Measurements from ENCODE around the gene SCUBE1. TPM values are rescaled to one million over a fixed set of nuclear protein-coding genes. Genes with fewer than 3 reads are reported as not detected.

Gene SCUBE1
- total RNA-seq, 1 experiment from 2014 or later, result not detected

DNA sequence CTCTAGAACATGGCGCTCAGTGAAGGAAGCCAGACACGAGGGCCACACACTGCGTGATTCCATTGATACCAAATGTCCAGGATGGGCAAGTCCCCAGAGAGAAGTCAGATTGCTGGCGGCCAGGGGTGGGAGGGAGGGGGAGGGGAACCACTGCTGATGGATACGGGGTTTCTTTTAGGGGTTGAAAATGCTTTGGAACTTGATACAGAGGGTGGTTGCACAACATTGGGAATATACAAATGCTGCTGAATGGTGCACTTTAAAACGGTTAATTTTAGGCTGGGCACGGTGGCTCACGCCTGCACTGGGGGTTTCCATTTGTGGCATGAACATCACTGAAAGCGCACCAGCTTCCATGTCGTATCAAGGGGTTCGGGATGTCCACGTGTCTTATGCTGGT lies 186.8 kb downstream of the SCUBE1 start:
- Histone ChIP-seq H3K27ac (no peak overlapping the region), H3K4me3 (no peak overlapping the region), H2AFZ (no peak overlapping the region), H3K4me1 (replicated peaks; ENCODE audit: insufficient read depth) (peaks cover 16% of the 10 kb centered on the region), H3K27me3 (ENCODE audit: insufficient read depth, low read depth) (no peaks in the 10 kb centered on the region), H3K4me2 (no peak overlapping the region), H3K79me2 (ENCODE audit: low read depth) (peaks cover 51% of the 10 kb centered on the region), H3F3A (ENCODE audit: insufficient read depth, low read depth) (peaks cover 5% of the 10 kb centered on the region; the same call in 1 of the 2 replicates), H4K20me1 (ENCODE audit: insufficient read depth) (peaks cover 38% of the 10 kb centered on the region), H3K36me3 (ENCODE audit: low read depth) (peaks cover 4% of the 10 kb centered on the region; the same call in 1 of the 2 replicates), H3K9me3 (ENCODE audit: insufficient read depth, low read depth) (no peaks in the 10 kb centered on the region), H3K9me2 (ENCODE audit: insufficient read depth) (no peaks in the 10 kb centered on the region)
- DNase-seq, result no peak
- intact Hi-C loops (cut with micrococcal nuclease; ENCODE audit: unreplicated experiment), result no loop called here
- no TSS peak for BruUV-seq (replicated peaks)
- POLR2A ChIA-PET (ENCODE audit: unreplicated experiment), result no interaction called here
- CTCF ChIA-PET, result interaction anchor here (0.6 kb wide), 1 partner anchor 30 kb away, joined by 9 read pairs; no protein-coding TSS in a partner anchor
- TF ChIP-seq, protein P1, sequence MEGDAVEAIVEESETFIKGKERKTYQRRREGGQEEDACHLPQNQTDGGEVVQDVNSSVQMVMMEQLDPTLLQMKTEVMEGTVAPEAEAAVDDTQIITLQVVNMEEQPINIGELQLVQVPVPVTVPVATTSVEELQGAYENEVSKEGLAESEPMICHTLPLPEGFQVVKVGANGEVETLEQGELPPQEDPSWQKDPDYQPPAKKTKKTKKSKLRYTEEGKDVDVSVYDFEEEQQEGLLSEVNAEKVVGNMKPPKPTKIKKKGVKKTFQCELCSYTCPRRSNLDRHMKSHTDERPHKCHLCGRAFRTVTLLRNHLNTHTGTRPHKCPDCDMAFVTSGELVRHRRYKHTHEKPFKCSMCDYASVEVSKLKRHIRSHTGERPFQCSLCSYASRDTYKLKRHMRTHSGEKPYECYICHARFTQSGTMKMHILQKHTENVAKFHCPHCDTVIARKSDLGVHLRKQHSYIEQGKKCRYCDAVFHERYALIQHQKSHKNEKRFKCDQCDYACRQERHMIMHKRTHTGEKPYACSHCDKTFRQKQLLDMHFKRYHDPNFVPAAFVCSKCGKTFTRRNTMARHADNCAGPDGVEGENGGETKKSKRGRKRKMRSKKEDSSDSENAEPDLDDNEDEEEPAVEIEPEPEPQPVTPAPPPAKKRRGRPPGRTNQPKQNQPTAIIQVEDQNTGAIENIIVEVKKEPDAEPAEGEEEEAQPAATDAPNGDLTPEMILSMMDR (conservative IDR thresholded peaks at IDR 0.05), result no peak
- no peak for TF ChIP-seq EZH2 (IDR thresholded peaks at IDR 0.05; ENCODE audit: low read depth)

DNA sequence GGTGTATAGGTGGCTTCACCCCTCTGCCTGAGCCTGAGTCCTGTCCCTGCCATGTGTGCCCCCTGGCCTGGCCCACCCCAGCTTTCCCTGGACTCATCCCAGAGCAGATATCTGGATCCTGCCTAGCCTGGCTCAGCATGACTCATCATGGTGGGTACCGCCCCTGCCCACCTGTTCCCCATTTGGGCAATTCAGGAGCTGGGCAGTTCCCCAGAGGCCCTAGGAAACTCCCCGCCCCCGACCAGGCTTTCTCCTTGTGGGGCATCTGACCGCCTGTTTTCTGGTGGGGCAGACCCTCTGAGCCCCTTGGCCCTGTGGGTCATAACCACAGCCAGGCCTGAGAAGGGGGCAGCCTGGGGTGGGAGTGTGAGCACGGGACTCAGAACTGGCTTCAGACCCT lies 187.4 kb downstream of the SCUBE1 start:
- Histone ChIP-seq H3K27ac (no peak overlapping the region), H3K4me1 (replicated peaks; ENCODE audit: insufficient read depth) (peaks cover 19% of the 10 kb centered on the region), H3K27me3 (ENCODE audit: insufficient read depth, low read depth) (no peaks in the 10 kb centered on the region), H3K9me3 (ENCODE audit: insufficient read depth, low read depth) (no peaks in the 10 kb centered on the region), H4K20me1 (ENCODE audit: insufficient read depth) (peaks cover 38% of the 10 kb centered on the region), H3K9me2 (ENCODE audit: insufficient read depth) (no peaks in the 10 kb centered on the region), H3K4me3 (no peak overlapping the region), H3F3A (ENCODE audit: insufficient read depth, low read depth) (peaks cover 6% of the 10 kb centered on the region; the same call in 1 of the 2 replicates), H2AFZ (no peak overlapping the region), H3K36me3 (ENCODE audit: low read depth) (peaks cover 4% of the 10 kb centered on the region; the same call in 1 of the 2 replicates), H3K79me2 (ENCODE audit: low read depth) (peaks cover 51% of the 10 kb centered on the region), H3K4me2 (no peak overlapping the region)
- DNase-seq, result peak in 1 of 2 experiments; percentile 26
- intact Hi-C loops (cut with micrococcal nuclease; ENCODE audit: unreplicated experiment), result no loop called here
- no peak for TF ChIP-seq EZH2 (IDR thresholded peaks at IDR 0.05; ENCODE audit: low read depth)
- TF ChIP-seq, protein P1 (conservative IDR thresholded peaks at IDR 0.05), result no peak
- no TSS peak for BruUV-seq (replicated peaks)
- ChIA-PET CTCF (interaction anchor here (0.6 kb wide), 1 partner anchor 30 kb away, joined by 9 read pairs; no protein-coding TSS in a partner anchor), POLR2A (ENCODE audit: unreplicated experiment) (interaction anchor here (0.6 kb wide), 1 partner anchor 236 kb away, joined by 8 read pairs; no protein-coding TSS in a partner anchor)

DNA sequence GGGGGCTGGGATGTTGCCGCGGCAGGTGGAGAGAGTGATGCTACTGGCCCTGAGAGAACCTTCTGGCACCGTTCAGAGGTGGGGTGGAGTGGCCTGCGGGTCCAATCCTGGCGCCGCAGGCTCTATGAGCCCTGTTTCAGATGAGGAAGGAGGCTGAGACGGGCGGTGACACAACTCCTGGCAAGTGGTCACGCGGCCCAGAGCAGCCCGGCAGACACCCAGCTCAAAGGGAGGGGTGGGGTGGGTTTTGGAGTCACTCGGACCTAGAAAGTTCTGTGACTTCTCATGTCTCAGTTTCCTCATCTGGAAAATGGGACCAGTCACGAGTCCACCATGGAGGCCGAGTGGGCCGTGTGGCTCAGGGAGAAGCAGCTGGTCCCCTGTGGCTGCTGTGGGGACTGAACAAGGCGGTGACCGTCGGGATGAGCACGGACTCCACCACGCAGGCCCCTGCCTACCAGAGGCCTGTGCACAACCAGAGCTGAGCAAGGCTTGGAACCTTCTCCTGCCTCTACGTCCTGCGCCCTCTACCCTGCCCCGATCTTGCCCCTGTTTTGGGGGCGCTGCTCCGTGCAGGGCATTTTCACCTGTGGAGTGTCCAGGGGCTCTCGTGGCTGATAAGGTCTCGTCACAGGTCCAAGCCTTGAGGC lies 188.2 kb downstream of the SCUBE1 start:
- no peak overlapping the region for H3K4me2 ChIP-seq
- TF ChIP-seq, protein P1 (conservative IDR thresholded peaks at IDR 0.05), result no peak
- no peak for TF ChIP-seq EZH2 (IDR thresholded peaks at IDR 0.05; ENCODE audit: low read depth)
- peaks cover 10% of the 10 kb centered on the region; the same call in 1 of the 2 replicates for H3F3A ChIP-seq (ENCODE audit: insufficient read depth, low read depth)
- H4K20me1 ChIP-seq (ENCODE audit: insufficient read depth), result peaks cover 30% of the 10 kb centered on the region
- no peak overlapping the region for H3K4me3 ChIP-seq
- H2AFZ ChIP-seq, result no peak overlapping the region
- no peak overlapping the region for H3K27ac ChIP-seq
- H3K4me1 ChIP-seq (replicated peaks; ENCODE audit: insufficient read depth), result peaks cover 20% of the 10 kb centered on the region
- H3K9me3 ChIP-seq (ENCODE audit: insufficient read depth, low read depth), result no peaks in the 10 kb centered on the region
- no peak for DNase-seq
- no TSS peak for BruUV-seq (replicated peaks)
- H3K27me3 ChIP-seq (ENCODE audit: insufficient read depth, low read depth), result no peaks in the 10 kb centered on the region
- peaks cover 51% of the 10 kb centered on the region for H3K79me2 ChIP-seq (ENCODE audit: low read depth)
- POLR2A ChIA-PET (ENCODE audit: unreplicated experiment), result interaction anchor here (0.6 kb wide), 1 partner anchor 235 kb away, joined by 8 read pairs; no protein-coding TSS in a partner anchor
- H3K9me2 ChIP-seq (ENCODE audit: insufficient read depth), result no peaks in the 10 kb centered on the region
- intact Hi-C loops (cut with micrococcal nuclease; ENCODE audit: unreplicated experiment), result loop anchor here (5.0 kb wide), 1 partner anchor 32 kb away; the partner anchor contains the start of gene TTLL12
- CTCF ChIA-PET, result no interaction called here
- H3K36me3 ChIP-seq (ENCODE audit: low read depth), result peaks cover 4% of the 10 kb centered on the region; the same call in 1 of the 2 replicates

Measured in PC-9 (cell line).